Skin epidermis (tissue), 12 donors: ENCODE results near the gene RPTOR.

Experiments used
- H3K27ac ChIP-seq, 21 experiments: fragments of 200-600 bp; sonication (generic) in 11 of 21; one replicate each; pipeline ENCODE4 v1.5.0; 2020; ENCODE audit warnings: mild to moderate bottlenecking in 3 of 21, inconsistent platforms in 2 of 21, moderate library complexity in 2 of 21
- H3K4me3 ChIP-seq, 7 experiments: fragments of 200-600 bp; sonication (generic) in 2 of 7; one replicate each; pipeline ENCODE4 v1.5.0; 2020; ENCODE audit warnings: inconsistent platforms in 2 of 7, mild to moderate bottlenecking in 2 of 7, moderate library complexity in 1 of 7

Gene RPTOR

DNA sequence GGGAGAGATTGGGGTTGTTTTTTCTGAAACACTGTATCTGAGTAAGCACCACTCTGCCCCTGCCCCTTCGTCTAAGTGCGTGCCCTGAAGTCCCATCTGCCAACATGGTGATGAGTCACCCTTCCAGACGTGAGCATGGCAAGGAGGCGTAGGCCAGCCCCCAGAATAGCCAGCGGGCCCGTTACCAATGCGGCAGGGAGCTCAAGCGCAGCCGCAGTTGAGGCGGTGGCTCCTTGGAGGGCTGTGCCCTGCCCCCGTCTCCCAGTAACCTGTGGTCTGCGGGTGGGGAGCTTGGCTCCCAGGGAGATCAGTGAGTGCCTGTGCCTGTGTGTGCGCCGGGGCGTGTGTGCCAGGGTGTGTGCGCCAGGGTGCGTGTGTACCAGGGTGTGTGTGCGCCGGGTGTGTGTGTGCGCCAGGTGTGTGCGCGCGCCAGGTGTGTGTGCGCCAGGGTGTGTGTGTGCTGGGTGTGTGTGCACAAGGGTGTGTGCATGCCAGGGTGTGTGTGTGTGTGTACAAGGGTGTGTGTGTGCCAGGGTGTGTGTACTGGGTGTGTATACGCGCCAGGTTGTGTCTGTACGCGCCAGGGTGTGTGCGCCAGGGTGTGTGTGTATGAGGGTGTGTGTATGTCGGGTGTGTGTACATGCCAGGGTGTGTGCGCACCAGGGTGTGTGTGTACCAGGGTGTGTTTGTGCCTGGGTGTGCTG, 348.4 kb downstream of the RPTOR start:
- Histone ChIP-seq H3K4me3 (no peak overlapping the region), H3K27ac (peak overlapping the region in 19 of 21 experiments; percentile 9 to 95 (median 83))

DNA sequence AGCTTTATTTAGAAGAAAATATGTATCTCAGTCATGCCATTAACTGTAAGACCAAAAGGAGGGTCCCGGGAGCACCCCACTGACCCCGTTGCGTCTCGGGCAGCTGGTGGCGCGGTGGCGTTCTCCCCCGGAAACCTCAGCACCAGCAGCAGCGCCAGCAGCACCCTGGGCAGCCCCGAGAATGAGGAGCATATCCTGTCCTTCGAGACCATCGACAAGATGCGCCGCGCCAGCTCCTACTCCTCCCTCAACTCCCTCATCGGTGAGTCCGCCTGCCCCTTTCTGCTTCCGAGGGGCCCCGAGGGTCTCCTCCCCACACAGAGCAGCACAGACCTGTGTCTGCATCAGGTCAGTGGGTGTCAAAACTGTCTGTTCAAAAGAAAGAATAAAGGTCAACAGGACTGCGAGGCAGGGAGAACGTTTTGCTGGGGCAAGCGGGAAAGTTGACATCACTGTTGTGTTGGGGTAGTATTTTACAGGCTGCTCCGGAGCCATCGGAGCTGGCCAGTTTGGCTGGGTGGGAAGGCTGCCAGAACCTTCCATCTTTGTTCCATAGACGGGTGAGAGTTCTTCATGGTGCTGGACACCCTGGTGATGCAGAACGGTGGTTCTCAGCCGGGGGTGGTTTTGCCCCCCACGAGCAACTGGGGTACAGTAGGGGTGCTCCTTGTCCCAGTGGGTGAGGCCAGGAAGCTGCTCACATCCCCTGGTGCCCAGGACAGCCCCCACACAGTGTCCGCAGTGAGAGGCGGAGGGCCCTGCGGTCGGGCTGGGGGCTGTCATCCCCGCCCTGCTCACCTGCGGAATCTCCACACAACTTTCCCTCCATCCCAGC, 349.2 kb downstream of the RPTOR start:
- peak overlapping the region in 6 of 21 experiments; percentile 73 to 95 (median 84) for H3K27ac ChIP-seq
- no peak overlapping the region for H3K4me3 ChIP-seq

DNA sequence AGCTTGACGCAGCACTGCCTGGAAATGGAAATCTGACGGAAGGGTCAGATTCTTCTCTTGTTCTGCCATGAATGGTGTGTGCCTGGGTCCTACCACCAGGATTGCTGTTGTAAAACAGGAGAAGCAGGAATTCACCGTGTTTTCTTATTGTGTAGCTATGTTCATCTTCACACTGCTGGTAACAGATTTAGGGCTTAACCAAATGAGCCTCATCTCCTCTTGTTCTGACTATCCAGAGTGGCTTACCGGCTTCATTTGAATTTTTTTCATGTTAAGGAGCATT, 349.7 kb downstream of the RPTOR start:
- Histone ChIP-seq H3K27ac (no peak overlapping the region), H3K4me3 (no peak overlapping the region)

DNA sequence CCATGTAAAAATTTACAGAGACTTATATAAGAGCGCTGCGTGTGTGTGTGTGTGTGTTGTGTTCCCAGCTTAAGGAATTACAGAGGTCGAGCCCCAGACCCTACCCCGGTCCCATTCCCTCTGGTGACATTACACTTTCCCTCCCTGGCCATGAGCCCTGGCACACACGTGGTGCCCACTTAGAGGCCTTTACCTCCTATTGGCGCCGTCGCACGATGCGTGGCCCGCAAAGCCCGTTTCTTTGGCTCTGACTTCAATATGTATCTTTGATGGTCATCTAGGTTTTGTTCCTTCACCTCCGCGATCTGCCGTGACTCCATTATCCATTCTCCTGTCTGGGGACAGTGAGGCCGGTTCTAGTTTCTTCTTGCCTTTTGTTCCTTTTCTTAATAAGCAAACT, 350.1 kb downstream of the RPTOR start:
- no peak overlapping the region for H3K27ac ChIP-seq

DNA sequence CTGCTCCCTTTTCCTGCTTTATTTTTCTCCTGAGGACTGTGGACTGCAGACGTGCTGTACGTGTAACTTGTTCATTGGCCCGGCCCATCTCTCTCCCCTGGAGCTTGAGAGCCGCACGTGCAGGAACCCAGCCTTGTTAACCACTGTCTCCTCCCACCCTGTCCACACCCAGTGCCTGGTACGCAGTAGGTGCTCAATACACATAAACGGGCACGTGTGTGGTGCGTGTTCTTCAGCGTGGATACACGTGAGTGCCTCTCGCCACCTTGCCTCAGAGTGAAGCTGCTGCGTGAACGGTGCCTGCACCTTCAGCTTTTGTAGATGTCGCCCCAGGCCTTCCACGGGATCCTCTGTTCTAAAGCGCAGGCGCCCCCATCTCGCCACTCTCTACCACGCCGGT, 350.7 kb downstream of the RPTOR start:
- Histone ChIP-seq H3K27ac (no peak overlapping the region), H3K4me3 (no peak overlapping the region)

More for the DNA sequence above, 350.1 kb downstream of the RPTOR start:
- no peak overlapping the region for H3K4me3 ChIP-seq

DNA sequence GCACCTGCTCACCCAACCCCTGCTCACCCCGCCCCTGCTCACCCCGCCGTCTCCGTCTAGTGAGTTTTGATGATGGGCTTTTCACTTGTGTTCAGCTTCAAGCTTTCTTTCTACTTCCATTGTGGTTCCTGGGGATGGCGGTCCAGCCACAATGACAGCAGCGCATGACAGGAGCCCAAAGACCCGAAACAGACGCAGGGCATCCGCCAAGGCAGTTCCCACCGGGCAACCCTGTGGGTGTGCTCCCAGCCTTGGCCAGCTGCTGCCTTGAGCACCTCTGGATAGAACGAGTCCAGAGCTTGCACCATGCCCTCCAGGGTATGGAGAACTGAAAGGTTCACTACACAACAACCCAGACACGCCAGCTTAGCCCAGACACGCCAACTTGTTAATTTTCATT, 354.1 kb downstream of the RPTOR start:
- no peak overlapping the region for H3K4me3 ChIP-seq
- no peak overlapping the region for H3K27ac ChIP-seq

DNA sequence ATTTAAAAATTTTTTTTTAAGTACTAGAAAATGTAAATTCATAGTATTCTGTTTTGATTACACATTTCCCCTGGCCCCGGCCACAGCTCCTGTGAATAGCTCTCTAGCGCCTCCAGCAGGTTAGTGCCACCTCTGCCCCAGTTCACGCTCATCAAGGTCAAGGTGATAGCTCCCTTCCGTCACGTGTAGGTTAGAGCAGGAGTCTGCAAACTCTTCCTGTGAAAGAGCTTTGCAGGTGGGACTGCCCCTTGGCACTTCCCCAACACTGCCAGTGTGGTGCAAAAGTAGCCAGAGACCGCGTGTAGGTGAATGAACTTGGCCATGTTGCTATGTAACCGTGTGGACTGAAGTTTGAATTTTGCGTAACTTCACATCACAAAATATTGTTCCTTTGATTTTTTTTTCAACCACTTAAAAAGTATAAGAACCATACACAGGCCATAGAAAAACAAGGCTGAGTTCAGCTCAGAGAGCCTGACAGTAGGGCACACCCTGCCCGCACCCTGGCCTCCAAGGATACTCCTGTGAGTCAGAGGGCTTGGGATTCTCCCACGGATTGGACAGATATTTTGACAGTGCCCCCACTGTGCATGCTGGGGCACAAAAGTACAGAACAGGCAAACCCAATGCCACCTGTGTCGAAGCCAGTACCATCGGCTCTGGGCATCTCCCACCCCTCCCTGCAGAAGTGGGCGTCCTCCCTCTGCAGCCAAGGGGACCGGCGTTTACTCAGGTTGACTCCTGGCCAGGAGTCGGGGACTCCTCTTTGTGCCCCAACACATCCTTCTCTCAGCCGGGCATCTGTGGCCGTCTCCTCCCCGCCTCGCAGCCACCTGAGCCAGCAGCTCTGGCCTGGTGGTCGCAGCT, 355.0 kb downstream of the RPTOR start:
- H3K4me3 ChIP-seq = no peak overlapping the region
- peak overlapping the region in 1 of 21 experiments; percentile 74 for H3K27ac ChIP-seq

DNA sequence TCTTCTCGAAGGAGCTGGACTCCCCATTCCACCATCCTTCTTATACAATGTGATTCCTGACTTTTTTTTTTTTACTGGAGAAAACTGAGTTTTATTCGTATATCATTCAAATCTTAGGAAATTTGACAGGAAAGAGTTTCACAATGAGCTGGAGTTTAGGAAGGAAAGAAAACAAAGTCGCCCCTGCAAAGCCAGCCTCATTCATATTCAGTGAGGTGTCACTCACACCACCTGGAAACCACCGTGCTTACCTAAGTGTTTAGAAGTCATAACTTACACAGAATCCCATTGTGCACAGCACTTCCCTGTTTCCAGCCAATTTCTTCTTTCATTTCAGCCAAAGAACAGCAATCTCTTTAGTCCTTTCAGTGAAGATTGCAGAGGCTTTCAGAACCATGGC, 356.7 kb downstream of the RPTOR start:
- Histone ChIP-seq H3K27ac (peak overlapping the region in 11 of 21 experiments; percentile 13 to 77 (median 34)), H3K4me3 (no peak overlapping the region)

DNA sequence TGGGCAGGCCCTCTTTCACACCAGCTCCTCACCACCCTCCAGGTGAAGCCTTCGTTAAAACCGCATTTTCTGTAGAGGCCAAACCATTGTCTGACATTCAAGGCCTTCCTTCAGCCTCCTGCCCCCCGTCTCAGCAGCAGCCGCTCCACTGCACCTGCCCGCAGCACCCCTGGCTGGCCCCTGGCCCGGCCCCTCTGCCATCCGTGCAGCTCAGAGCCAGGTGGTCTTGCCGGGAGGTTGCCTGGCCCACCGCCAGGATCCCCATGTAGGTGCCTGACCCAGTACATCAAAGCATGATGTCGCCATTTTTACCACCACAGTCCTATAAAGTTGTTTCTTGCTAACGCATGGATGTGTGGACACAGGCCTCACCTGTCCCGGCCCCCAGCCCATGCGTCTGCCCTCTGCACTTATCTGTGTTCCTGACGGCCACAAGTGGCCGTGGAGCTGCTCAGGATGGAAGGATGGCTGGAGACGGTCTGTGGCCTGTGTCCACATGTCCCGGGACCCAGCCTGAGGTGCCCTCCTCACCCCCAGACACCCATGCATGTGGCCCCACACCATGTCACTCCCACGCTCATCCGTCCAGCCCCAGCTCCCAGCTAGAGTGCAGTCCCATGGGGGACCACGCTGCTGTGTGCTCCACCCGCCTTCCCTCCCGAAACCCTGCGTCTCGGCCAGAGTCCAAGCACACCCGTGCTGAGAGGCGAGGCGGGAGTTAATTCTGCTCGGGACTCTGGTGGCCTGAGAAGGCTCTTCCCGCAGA, 357.7 kb downstream of the RPTOR start:
- Histone ChIP-seq H3K4me3 (no peak overlapping the region), H3K27ac (peak overlapping the region in 3 of 21 experiments; percentile 3 to 74 (median 65))

DNA sequence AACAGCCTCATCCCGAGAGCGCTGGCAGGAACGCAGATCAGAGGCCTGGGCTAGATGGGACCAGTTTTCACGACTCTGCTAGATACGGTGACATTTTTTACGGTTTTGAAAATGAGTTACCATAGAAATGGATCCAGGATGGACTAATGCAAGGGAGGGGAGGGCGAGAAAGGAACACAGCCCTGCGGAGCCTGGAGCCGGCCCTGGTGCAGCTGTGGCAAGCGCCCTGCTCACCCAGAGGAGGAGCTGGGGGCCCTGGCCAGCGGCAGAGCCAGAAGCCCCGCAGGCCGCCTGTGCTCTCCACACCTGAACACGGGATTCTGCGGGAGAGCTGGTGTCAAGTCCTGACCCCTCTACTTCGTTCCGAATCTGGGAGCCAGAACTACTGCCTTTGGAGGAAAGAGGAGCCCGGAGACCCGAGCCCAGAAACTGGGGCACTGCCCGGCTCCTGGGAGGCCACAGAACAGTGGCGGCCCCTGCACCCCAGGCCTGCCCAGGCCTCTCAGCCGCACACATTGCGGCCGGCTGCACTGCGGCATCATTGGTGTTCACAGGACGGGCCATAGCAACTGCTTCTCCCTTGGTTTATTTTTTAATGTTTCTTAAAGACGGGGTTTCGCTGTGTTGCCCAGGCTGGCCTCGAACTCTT, 358.4 kb downstream of the RPTOR start:
- H3K4me3 ChIP-seq = no peak overlapping the region
- H3K27ac ChIP-seq = no peak overlapping the region

DNA sequence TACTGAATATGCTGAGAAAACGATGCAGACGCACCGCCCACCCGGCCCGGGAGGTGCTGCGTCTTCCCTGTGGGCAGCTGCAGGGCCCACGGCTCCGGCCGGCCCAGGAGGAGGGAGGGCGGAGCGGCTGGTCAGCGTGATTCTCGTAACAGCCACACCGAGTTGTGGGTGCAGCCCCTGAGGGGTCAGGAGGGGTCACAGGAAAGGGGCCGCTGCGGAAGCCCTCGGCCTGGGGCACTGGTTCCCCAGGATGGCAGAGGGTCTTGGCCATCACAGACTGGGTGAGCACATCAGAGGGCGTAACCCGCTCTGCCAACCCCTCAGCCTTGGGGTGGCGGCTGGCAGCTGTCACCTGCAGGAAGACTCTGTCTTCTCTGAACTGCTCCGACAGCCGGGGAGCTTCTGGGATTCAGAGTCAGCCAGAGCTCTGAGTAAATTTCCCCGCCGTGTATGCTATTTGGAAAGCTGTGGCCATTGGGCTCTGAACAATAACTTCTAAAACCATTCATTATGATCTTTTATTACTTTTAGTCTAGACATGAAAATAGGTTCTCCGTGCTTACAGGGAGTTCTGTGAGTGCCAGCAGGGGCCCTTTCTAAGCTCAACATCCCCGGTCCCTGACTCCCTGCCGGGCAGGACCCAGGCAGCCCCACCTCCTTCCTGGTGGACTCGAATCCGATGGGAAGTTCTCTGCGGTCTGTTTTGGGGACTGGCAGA, 359.6 kb downstream of the RPTOR start:
- no peak overlapping the region for H3K27ac ChIP-seq
- H3K4me3 ChIP-seq = no peak overlapping the region

DNA sequence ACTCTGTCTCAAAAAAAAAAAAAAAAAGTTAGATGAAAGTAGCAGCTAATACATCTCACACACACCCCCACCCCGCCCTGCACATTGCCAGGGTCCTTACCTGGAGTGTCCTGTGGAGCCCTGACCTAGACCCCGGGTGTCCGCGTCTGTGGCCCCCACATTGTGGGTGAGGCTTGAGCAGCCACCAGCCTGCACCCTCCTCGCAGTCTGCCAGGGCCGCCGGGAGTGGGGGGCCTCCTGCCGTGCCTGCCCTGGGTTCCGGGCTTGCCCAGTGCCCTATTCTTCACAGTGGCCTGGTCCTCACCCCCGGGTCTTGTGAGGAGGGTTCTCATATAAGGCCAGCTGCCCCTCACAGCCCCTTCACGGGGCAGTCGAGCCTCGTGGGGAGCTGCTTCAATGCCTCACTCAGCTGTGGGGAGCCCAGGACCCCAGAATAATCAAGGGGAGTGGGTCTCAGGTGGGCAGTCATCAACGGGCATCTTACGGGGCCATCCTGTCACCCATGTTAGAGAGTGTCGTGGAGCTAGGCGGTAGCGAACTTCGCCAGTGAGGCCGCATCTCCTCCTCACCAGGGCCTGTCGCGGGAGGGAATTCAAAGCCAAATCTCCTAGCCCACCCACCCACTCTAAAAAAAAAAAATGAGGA, 361.1 kb downstream of the RPTOR start:
- Histone ChIP-seq H3K27ac (no peak overlapping the region), H3K4me3 (no peak overlapping the region)

DNA sequence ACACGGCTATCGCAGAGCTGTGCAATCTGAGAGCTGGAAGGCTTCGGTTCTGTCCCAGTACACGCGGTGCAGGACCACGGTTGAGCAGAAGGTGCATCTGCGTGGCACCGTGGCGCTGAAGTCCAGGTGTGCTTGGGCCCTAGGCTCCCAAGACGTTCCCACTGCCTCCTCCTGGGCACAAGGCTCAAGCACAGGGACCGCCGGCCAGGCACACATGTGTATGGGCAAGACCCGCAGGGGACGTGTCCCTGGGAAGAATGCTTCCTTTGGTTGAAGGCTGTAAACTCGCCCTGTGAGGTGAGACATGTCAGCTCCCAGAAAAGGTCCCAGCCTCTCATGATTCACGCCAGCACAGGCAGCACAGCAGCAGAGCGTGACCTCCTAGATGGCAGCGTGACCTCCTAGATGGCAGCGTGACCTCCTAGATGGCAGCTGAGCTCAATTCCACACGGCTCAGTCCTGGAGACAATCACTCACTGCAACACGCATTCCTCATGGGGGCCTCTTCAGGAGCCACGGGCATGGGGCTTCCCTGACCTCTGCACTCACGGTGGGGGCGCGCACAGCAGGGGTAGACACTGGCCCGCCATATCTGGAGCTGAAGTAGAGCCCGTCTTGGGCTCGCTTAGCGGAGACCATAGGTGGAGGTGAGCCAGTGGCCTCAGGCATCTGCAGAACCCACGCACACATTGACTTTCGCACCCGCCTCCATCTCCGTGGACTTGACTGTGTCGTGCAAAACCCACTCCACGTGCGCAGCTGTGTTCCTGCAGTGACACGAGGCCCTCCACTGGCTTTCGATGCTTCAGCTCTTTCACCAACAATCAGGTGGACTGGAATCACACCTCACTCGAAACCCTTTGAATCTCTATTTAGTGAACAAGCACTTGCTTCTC, 362.0 kb downstream of the RPTOR start:
- H3K27ac ChIP-seq = no peak overlapping the region
- no peak overlapping the region for H3K4me3 ChIP-seq

DNA sequence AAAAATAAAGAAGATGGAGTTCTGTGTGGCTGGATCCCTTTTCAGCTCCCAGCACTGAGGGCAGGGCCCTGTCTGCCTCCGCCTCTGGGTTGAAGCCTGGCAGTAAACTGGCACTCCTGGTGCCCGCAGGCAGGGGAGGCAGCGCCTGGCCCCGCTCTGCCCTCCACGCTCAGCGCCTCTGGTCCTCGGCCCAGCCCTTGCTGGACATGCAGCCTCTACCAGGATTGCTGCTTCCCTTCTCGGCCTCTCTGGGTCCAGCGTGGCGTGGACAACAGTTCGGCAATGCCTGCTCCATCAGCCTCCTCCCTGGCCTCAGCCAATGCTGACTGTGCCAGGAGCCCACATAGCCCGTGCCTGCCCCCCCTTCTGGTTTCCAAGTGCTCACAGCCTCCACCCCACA, 362.6 kb downstream of the RPTOR start:
- Histone ChIP-seq H3K4me3 (no peak overlapping the region), H3K27ac (no peak overlapping the region)

DNA sequence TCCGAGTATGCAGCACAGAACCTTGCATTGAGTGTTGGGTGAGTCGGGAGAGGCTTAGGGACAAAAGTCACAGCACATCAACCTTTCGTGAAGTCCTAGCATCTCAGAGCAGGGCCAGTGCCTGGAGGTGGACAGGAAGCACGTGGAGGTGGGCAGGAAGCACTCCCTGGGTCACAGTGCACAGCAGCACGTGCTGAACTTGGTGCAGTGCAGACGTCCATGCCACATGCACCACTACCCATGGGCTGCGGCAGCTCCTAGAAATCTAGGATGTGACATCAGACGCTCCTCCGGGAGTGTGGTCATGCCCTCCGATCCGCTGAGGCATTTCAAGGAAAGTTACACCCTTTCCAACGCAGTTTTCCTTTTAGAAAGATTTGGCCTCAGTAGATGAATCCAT, 363.6 kb downstream of the RPTOR start:
- H3K27ac ChIP-seq = no peak overlapping the region
- no peak overlapping the region for H3K4me3 ChIP-seq

DNA sequence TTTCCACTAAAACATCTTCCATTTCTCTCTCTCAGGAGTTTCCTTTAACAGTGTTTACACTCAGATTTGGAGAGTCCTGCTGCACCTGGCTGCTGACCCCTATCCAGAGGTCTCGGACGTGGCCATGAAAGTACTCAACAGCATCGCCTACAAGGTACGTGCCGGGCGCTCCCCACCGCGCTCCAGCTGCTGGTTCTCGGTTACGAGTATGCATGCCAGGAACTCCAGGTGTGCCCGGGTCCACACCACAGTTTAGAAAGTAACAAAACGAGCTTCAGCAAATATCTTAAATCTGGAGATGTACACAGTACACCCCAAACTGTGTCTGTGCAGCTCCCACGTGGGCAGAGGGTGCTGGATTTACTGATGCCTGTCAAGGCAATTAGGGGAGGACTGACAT, 364.1 kb downstream of the RPTOR start:
- H3K27ac ChIP-seq = no peak overlapping the region
- H3K4me3 ChIP-seq = no peak overlapping the region

DNA sequence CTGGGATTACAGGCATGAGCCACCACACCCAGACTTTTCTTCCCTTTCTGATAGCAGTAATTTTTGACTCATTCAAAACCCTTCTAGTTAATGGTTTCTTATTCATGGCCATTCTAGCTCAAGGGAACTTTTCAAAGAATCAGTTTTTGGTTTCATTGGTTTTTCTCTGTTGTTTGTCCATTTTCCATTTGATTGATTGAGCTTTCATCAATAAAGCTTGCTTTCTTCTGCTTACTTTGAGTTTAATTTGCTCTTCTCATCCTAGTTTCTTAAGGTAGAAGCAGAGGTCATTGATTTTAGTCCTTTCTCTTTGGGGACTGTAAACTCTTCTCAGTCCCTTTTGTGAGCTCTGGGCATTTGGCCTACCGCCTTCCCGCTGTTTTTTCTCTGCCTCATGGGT, 365.0 kb downstream of the RPTOR start:
- Histone ChIP-seq H3K4me3 (no peak overlapping the region), H3K27ac (no peak overlapping the region)
